ENCODE measurements around the gene ZNF367.

DNA sequence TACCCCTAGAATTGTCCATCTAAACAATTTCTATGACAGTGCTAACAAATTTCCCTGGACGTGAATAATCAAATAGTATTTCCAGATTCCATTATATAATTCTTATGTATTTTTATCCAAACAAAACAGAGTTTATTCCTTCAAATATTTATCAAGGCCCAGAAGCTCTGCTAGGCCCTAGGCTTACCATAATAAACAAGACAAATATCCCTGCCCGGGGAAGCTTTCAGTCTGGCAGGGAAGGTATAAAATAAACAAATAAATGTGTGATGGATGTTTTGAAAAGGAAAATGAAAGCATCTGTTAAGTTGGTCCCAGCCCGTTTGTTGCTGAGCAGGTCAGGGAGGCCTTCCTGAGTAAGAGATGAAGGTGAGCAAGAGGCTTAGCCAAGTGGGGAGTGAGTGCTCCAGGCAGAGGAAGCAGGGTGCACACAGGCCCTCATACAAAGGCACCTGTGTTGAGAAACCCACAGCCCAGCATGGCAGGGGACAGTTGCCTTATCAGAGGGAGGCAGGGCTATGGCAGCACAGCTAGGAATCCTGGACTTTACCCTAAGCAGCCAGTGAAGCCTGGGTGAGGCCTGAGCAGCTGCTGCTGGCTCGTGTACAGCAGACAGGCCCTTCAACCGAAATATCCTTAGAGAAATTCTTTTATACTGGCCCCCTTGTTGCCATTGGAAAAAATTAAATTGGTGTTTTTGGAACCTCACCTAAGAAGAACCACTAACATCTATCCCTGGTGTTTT lies 27.0 kb downstream of the ZNF367 start:
- TF ChIP-seq, protein P1, sequence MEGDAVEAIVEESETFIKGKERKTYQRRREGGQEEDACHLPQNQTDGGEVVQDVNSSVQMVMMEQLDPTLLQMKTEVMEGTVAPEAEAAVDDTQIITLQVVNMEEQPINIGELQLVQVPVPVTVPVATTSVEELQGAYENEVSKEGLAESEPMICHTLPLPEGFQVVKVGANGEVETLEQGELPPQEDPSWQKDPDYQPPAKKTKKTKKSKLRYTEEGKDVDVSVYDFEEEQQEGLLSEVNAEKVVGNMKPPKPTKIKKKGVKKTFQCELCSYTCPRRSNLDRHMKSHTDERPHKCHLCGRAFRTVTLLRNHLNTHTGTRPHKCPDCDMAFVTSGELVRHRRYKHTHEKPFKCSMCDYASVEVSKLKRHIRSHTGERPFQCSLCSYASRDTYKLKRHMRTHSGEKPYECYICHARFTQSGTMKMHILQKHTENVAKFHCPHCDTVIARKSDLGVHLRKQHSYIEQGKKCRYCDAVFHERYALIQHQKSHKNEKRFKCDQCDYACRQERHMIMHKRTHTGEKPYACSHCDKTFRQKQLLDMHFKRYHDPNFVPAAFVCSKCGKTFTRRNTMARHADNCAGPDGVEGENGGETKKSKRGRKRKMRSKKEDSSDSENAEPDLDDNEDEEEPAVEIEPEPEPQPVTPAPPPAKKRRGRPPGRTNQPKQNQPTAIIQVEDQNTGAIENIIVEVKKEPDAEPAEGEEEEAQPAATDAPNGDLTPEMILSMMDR (IDR thresholded peaks at IDR 0.05; ENCODE audit: low read depth, low read length, missing input control): no peak
- peak; percentile 80 to 85 for TF ChIP-seq RXRA (IDR thresholded peaks at IDR 0.05)
- TF ChIP-seq, protein P2, sequence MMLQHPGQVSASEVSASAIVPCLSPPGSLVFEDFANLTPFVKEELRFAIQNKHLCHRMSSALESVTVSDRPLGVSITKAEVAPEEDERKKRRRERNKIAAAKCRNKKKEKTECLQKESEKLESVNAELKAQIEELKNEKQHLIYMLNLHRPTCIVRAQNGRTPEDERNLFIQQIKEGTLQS (IDR thresholded peaks at IDR 0.05): no peak
- TF ChIP-seq, protein P3, sequence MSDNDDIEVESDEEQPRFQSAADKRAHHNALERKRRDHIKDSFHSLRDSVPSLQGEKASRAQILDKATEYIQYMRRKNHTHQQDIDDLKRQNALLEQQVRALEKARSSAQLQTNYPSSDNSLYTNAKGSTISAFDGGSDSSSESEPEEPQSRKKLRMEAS (IDR thresholded peaks at IDR 0.05): peak; percentile 84
- peak in 1 of 2 donors; percentile 63 for TF ChIP-seq RAD21 (IDR thresholded peaks at IDR 0.05)
- TF ChIP-seq, protein P4, sequence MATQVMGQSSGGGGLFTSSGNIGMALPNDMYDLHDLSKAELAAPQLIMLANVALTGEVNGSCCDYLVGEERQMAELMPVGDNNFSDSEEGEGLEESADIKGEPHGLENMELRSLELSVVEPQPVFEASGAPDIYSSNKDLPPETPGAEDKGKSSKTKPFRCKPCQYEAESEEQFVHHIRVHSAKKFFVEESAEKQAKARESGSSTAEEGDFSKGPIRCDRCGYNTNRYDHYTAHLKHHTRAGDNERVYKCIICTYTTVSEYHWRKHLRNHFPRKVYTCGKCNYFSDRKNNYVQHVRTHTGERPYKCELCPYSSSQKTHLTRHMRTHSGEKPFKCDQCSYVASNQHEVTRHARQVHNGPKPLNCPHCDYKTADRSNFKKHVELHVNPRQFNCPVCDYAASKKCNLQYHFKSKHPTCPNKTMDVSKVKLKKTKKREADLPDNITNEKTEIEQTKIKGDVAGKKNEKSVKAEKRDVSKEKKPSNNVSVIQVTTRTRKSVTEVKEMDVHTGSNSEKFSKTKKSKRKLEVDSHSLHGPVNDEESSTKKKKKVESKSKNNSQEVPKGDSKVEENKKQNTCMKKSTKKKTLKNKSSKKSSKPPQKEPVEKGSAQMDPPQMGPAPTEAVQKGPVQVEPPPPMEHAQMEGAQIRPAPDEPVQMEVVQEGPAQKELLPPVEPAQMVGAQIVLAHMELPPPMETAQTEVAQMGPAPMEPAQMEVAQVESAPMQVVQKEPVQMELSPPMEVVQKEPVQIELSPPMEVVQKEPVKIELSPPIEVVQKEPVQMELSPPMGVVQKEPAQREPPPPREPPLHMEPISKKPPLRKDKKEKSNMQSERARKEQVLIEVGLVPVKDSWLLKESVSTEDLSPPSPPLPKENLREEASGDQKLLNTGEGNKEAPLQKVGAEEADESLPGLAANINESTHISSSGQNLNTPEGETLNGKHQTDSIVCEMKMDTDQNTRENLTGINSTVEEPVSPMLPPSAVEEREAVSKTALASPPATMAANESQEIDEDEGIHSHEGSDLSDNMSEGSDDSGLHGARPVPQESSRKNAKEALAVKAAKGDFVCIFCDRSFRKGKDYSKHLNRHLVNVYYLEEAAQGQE (IDR thresholded peaks at IDR 0.05): peak; percentile 73
- TF ChIP-seq JUND (IDR thresholded peaks at IDR 0.05): peak; percentile 67 to 86
- no peak for TF ChIP-seq EGR1 (IDR thresholded peaks at IDR 0.05; ENCODE audit: low read depth in 2 of 2)
- TF ChIP-seq, protein P5, sequence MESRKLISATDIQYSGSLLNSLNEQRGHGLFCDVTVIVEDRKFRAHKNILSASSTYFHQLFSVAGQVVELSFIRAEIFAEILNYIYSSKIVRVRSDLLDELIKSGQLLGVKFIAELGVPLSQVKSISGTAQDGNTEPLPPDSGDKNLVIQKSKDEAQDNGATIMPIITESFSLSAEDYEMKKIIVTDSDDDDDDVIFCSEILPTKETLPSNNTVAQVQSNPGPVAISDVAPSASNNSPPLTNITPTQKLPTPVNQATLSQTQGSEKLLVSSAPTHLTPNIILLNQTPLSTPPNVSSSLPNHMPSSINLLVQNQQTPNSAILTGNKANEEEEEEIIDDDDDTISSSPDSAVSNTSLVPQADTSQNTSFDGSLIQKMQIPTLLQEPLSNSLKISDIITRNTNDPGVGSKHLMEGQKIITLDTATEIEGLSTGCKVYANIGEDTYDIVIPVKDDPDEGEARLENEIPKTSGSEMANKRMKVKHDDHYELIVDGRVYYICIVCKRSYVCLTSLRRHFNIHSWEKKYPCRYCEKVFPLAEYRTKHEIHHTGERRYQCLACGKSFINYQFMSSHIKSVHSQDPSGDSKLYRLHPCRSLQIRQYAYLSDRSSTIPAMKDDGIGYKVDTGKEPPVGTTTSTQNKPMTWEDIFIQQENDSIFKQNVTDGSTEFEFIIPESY (IDR thresholded peaks at IDR 0.05): peak; percentile 62
- peak; percentile 11 for TF ChIP-seq FOXA1 (IDR thresholded peaks at IDR 0.05)
- peak; percentile 99 for TF ChIP-seq SP1 (IDR thresholded peaks at IDR 0.05)
- peak; percentile 95 for TF ChIP-seq YY1 (IDR thresholded peaks at IDR 0.05)
- TF ChIP-seq GABPA (IDR thresholded peaks at IDR 0.05 in 1 of 2, conservative IDR thresholded peaks at IDR 0.05 in 1 of 2): no peak
